ENCODE results near the gene HHLA2. TPM values are rescaled to one million over a fixed set of nuclear protein-coding genes. Genes with fewer than 3 reads are reported as not detected.

The HHLA2 gene
- polyA plus RNA-seq, 6 donors from 2014 or later, result 0.26 TPM; not detected in 5

DNA sequence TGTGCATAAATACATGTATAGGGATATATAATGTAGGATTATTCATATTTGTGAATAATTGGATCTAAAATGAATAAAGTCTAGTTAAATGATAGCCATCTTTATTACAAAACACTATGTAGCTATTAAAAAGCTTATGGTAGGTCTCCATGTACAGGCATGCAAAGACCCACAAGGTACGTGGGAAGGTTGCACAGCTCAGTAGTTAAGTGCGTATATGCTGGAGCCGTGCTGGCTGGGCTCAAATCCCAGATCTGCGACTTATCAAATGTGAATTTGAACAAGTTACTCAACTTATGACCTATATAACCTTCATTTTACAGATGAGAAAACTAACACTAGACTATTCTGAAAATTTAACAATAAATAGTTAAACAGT, 113.4 kb downstream of the HHLA2 start:
- H3K4me3 Mint-ChIP-seq, result no peak overlapping the region
- DNase-seq, result no peak
- no peak overlapping the region for H3K27ac Mint-ChIP-seq
- H3K36me3 Mint-ChIP-seq, result no peaks in the 10 kb centered on the region
- peaks cover 20 to 34% (median 33%) of the 10 kb centered on the region in 3 donors for H3K4me1 Mint-ChIP-seq
- H3K9me3 Mint-ChIP-seq, result peaks cover 0 to 2% (median 0%) of the 10 kb centered on the region in 7 donors
- ATAC-seq (ENCODE audit: low read depth in 2 of 2), result no peak
- no peaks in the 10 kb centered on the region for H3K27me3 Mint-ChIP-seq

DNA sequence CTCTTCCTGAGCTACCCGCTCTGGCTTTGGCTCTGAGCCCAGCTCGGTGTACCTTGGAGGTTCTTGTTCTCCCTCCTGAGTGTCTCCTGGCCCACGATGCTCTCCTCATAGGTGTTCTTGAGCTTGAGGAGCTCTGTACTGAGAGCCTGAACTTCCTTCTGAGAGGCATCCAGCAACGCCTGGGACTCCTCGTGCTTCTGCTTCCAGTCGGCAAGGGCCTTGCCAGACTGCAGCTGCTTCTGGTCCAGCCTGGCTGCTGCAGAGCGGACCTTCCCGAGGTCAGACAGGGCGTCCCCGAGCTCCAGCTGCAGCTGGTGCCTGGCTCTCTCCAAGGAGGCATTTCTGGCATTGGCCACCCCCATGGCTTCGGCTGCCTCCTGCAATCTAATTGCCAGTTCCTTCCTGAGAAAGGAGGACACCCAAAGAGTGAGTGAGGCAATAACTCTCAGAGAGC, 114.2 kb downstream of the HHLA2 start:
- H3K4me3 Mint-ChIP-seq, result no peak overlapping the region
- H3K36me3 Mint-ChIP-seq, result no peaks in the 10 kb centered on the region
- peaks cover 20 to 34% (median 33%) of the 10 kb centered on the region in 3 donors for H3K4me1 Mint-ChIP-seq
- no peak for ATAC-seq (ENCODE audit: low read depth in 2 of 2)
- H3K9me3 Mint-ChIP-seq, result peaks cover 0 to 2% (median 0%) of the 10 kb centered on the region in 7 donors
- H3K27ac Mint-ChIP-seq, result no peak overlapping the region
- no peak for DNase-seq
- no peaks in the 10 kb centered on the region for H3K27me3 Mint-ChIP-seq

- Mint-ChIP-seq H3K4me1 (peaks cover 11 to 24% (median 22%) of the 10 kb centered on the region in 3 donors), H3K27ac (no peak overlapping the region), H3K9me3 (peaks cover 0 to 2% (median 0%) of the 10 kb centered on the region in 7 donors), H3K4me3 (no peak overlapping the region), H3K27me3 (no peaks in the 10 kb centered on the region), H3K36me3 (no peaks in the 10 kb centered on the region)
- DNase-seq (no peak), ATAC-seq (ENCODE audit: low read depth in 2 of 2) (no peak)
These were observed 115.9 kb downstream of the HHLA2 start for GRCh38 chr3:108412121-108412750.

- ATAC-seq (ENCODE audit: low read depth in 2 of 2) (no peak), DNase-seq (no peak)
- H3K27ac Mint-ChIP-seq, result peak overlapping the region in 2 of 6 donors; percentile 40
- peaks cover 0 to 6% (median 5%) of the 10 kb centered on the region in 3 donors for H3K4me1 Mint-ChIP-seq
- no peaks in the 10 kb centered on the region for H3K9me3 Mint-ChIP-seq
- H3K36me3 Mint-ChIP-seq, result no peaks in the 10 kb centered on the region
- H3K4me3 Mint-ChIP-seq, result no peak overlapping the region
- H3K27me3 Mint-ChIP-seq, result no peaks in the 10 kb centered on the region
These were observed 117.7 kb downstream of the HHLA2 start for GRCh38 chr3:108414007-108414406.

- no peak overlapping the region for H3K4me3 Mint-ChIP-seq
- peaks cover 0 to 3% (median 0%) of the 10 kb centered on the region in 7 donors for H3K9me3 Mint-ChIP-seq
- peaks cover 2 to 6% (median 4%) of the 10 kb centered on the region in 3 donors for H3K4me1 Mint-ChIP-seq
- ATAC-seq (ENCODE audit: low read depth in 2 of 2) (no peak), DNase-seq (no peak)
- H3K27me3 Mint-ChIP-seq, result no peaks in the 10 kb centered on the region
- H3K36me3 Mint-ChIP-seq, result no peaks in the 10 kb centered on the region
- peak overlapping the region in 1 of 6 donors; percentile 4 for H3K27ac Mint-ChIP-seq
These were observed 119.3 kb downstream of the HHLA2 start for GRCh38 chr3:108415661-108416060.

DNA sequence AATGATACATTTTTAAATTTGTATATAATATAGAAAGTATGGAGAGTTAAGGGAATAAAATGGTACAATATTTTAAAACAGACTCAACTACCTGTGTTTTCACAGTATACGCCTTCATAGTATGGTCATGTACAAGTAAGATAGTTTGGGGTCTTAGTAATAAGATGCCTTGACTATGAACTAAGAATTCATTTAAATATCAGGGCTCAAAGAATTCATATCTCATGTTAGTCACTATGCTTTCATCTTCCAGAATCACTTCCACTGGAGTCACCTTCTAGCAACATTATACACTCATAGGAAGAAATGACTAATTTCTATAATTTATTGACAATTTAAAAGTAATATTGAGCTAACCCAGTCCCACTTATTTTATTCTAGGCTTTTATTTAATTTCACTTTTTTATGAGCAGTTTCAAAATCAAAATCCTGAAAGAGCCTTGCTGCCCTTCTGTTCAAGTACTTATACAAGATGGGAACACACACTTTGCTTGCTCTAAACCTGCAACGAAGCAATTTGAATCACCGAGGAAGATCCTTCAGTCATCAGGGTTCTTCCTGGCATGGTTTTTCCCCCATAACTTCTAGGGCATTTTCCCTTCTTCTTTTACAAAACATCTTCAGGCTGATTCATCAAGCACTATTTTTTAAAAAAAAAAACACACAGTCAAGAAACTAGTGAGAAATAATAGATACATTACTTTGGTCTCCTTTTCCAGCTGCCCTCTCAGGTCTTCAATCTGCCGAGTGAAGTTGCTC, 119.9 kb downstream of the HHLA2 start:
- DNase-seq (no peak), ATAC-seq (ENCODE audit: low read depth in 2 of 2) (no peak)
- H3K4me3 Mint-ChIP-seq, result no peak overlapping the region
- peaks cover 2 to 6% (median 4%) of the 10 kb centered on the region in 3 donors for H3K4me1 Mint-ChIP-seq
- H3K36me3 Mint-ChIP-seq, result peaks cover 0 to under 1% of the 10 kb centered on the region in 2 donors
- peaks cover 0 to 3% (median 0%) of the 10 kb centered on the region in 7 donors for H3K9me3 Mint-ChIP-seq
- H3K27ac Mint-ChIP-seq, result no peak overlapping the region
- H3K27me3 Mint-ChIP-seq, result no peaks in the 10 kb centered on the region

- H3K4me3 Mint-ChIP-seq, result no peak overlapping the region
- no peak overlapping the region for H3K27ac Mint-ChIP-seq
- H3K36me3 Mint-ChIP-seq, result peaks cover 0 to 4% of the 10 kb centered on the region in 2 donors
- H3K27me3 Mint-ChIP-seq, result no peaks in the 10 kb centered on the region
- no peak for DNase-seq
- ATAC-seq (ENCODE audit: low read depth in 2 of 2), result no peak
- H3K4me1 Mint-ChIP-seq, result peaks cover 6 to 10% (median 9%) of the 10 kb centered on the region in 3 donors
- peaks cover 0 to 3% (median 0%) of the 10 kb centered on the region in 7 donors for H3K9me3 Mint-ChIP-seq
These were observed 124.6 kb downstream of the HHLA2 start for GRCh38 chr3:108420926-108421325.

Other genes with a start within 250 kb of the HHLA2 start
- 100 to 1,000 TPM; 219 to 439 (median 284) TPM for gene CD47, start 205.5 kb upstream of the HHLA2 start, polyA plus RNA-seq (ENCODE audit: low read depth in 6 of 6)
- 100 to 1,000 TPM; 160 to 239 (median 203) TPM for gene IFT57, start 74.1 kb upstream of the HHLA2 start, polyA plus RNA-seq (ENCODE audit: low read depth in 6 of 6)
- under 1 TPM in 2 of 6 donors, not detected in 4; 0.05 to 0.06 TPM for gene MYH15, start 214.0 kb downstream of the HHLA2 start, polyA plus RNA-seq (ENCODE audit: low read depth in 6 of 6)

All from naive B cell (primary cell).